ENCODE data around the gene SLC2A4RG. TPM values are rescaled to one million over a fixed set of nuclear protein-coding genes. Genes with fewer than 3 reads are reported as not detected.

The SLC2A4RG gene
- total RNA-seq, 1 donor from 2014 or later, result 53.0 TPM

GRCh38 chr20:63696306-63696627, 43.3 kb upstream of the SLC2A4RG start:
- H3K27ac Mint-ChIP-seq, result no peak overlapping the region
- intact Hi-C loops (cut with micrococcal nuclease), result no loop called here
- H3K4me3 Mint-ChIP-seq (ENCODE audit: low read depth), result no peak overlapping the region
- no peaks in the 10 kb centered on the region for H3K9me3 Mint-ChIP-seq
- H3K4me1 Mint-ChIP-seq (ENCODE audit: low read depth), result no peaks in the 10 kb centered on the region
- peaks cover 1% of the 10 kb centered on the region for H3K27me3 Mint-ChIP-seq (ENCODE audit: low read depth)
- no peak for DNase-seq (ENCODE audit: low spot score)
- H3K36me3 Mint-ChIP-seq (ENCODE audit: low read depth), result peaks cover 21% of the 10 kb centered on the region

DNA sequence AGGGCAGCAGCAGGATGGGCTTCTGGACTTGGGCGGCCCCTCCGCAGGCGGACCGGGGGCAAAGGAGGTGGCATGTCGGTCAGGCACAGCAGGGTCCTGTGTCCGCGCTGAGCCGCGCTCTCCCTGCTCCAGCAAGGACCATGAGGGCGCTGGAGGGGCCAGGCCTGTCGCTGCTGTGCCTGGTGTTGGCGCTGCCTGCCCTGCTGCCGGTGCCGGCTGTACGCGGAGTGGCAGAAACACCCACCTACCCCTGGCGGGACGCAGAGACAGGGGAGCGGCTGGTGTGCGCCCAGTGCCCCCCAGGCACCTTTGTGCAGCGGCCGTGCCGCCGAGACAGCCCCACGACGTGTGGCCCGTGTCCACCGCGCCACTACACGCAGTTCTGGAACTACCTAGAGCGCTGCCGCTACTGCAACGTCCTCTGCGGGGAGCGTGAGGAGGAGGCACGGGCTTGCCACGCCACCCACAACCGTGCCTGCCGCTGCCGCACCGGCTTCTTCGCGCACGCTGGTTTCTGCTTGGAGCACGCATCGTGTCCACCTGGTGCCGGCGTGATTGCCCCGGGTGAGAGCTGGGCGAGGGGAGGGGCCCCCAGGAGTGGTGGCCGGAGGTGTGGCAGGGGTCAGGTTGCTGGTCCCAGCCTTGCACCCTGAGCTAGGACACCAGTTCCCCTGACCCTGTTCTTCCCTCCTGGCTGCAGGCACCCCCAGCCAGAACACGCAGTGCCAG, 42.8 kb upstream of the SLC2A4RG start, which contains the start of gene TNFRSF6B:
TNFRSF6B (plus strand) TSS at position 25 of the 729 bp plus-strand sequence; CDS start at position 141, 116 bp downstream.
- Mint-ChIP-seq H3K27ac (no peak within 1 kb of the TSS), H3K27me3 (ENCODE audit: low read depth) (peaks cover 1% of the 10 kb centered on the region), H3K4me3 (ENCODE audit: low read depth) (no peak within 1 kb of the TSS), H3K36me3 (ENCODE audit: low read depth) (peaks cover 21% of the 10 kb centered on the region), H3K9me3 (no peaks in the 10 kb centered on the region), H3K4me1 (ENCODE audit: low read depth) (no peaks in the 10 kb centered on the region)
- intact Hi-C loops (cut with micrococcal nuclease), result no loop called here
- DNase-seq (ENCODE audit: low spot score), result no peak

DNA sequence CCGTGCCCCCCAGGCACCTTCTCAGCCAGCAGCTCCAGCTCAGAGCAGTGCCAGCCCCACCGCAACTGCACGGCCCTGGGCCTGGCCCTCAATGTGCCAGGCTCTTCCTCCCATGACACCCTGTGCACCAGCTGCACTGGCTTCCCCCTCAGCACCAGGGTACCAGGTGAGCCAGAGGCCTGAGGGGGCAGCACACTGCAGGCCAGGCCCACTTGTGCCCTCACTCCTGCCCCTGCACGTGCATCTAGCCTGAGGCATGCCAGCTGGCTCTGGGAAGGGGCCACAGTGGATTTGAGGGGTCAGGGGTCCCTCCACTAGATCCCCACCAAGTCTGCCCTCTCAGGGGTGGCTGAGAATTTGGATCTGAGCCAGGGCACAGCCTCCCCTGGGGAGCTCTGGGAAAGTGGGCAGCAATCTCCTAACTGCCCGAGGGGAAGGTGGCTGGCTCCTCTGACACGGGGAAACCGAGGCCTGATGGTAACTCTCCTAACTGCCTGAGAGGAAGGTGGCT, 42.2 kb upstream of the SLC2A4RG start:
- intact Hi-C loops (cut with micrococcal nuclease), result no loop called here
- DNase-seq (ENCODE audit: low spot score), result no peak
- Mint-ChIP-seq H3K9me3 (no peaks in the 10 kb centered on the region), H3K4me3 (ENCODE audit: low read depth) (no peak overlapping the region), H3K27ac (no peak overlapping the region), H3K27me3 (ENCODE audit: low read depth) (peaks cover 1% of the 10 kb centered on the region), H3K36me3 (ENCODE audit: low read depth) (peaks cover 20% of the 10 kb centered on the region), H3K4me1 (ENCODE audit: low read depth) (no peaks in the 10 kb centered on the region)

DNA sequence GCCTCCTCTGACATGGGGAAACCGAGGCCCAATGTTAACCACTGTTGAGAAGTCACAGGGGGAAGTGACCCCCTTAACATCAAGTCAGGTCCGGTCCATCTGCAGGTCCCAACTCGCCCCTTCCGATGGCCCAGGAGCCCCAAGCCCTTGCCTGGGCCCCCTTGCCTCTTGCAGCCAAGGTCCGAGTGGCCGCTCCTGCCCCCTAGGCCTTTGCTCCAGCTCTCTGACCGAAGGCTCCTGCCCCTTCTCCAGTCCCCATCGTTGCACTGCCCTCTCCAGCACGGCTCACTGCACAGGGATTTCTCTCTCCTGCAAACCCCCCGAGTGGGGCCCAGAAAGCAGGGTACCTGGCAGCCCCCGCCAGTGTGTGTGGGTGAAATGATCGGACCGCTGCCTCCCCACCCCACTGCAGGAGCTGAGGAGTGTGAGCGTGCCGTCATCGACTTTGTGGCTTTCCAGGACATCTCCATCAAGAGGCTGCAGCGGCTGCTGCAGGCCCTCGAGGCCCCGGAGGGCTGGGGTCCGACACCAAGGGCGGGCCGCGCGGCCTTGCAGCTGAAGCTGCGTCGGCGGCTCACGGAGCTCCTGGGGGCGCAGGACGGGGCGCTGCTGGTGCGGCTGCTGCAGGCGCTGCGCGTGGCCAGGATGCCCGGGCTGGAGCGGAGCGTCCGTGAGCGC, 41.6 kb upstream of the SLC2A4RG start:
- Mint-ChIP-seq H3K27ac (no peak overlapping the region), H3K4me1 (ENCODE audit: low read depth) (no peaks in the 10 kb centered on the region), H3K9me3 (no peaks in the 10 kb centered on the region), H3K36me3 (ENCODE audit: low read depth) (peaks cover 17% of the 10 kb centered on the region), H3K4me3 (ENCODE audit: low read depth) (no peak overlapping the region), H3K27me3 (ENCODE audit: low read depth) (peaks cover 1% of the 10 kb centered on the region)
- no peak for DNase-seq (ENCODE audit: low spot score)
- intact Hi-C loops (cut with micrococcal nuclease), result no loop called here

- no peak for DNase-seq (ENCODE audit: low spot score)
- intact Hi-C loops (cut with micrococcal nuclease), result no loop called here
These were observed 40.7 kb upstream of the SLC2A4RG start for GRCh38 chr20:63698739-63699465.

DNA sequence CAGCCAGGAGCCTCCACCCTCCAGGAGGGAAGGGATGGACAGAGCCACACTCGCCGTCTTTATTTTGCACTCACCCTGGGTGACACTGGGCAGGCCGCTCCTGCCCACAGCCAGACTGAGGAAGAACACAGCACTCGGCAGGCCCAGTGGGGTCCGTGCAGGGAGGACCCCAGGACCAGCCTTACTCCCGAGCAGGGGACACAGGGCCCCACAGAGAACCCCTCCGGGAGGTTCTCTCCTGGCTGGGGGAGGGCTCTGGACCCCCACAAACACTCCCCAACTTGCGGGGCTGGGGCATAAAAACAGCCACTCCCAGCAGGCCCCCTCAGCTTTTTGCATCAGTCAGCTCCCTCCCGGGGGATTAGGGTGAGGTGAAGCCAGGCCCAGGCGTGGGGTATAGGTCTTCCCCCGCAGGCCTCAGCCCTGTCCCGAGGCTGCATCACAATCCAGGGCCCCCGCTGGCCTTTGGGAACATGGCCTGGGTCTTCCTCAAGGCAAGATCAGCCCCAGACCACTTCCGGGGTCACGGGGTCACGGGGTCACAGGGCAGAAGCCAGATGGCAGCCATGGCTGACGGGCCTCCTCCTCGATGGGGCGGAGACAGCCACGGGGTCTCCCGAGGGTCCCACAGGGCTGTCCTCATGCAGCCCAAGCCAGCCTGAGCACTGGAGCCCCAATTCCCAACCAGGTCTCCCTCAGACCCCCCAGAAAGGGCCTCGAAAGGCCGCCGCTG, 39.9 kb upstream of the SLC2A4RG start:
- Mint-ChIP-seq H3K27me3 (ENCODE audit: low read depth) (no peaks in the 10 kb centered on the region), H3K4me1 (ENCODE audit: low read depth) (no peaks in the 10 kb centered on the region), H3K4me3 (ENCODE audit: low read depth) (no peak overlapping the region), H3K9me3 (no peaks in the 10 kb centered on the region), H3K36me3 (ENCODE audit: low read depth) (peaks cover 19% of the 10 kb centered on the region), H3K27ac (peak overlapping the region; percentile 59)
- DNase-seq (ENCODE audit: low spot score), result no peak
- intact Hi-C loops (cut with micrococcal nuclease), result loop anchor here (10.0 kb wide), 1 partner anchor 275 kb away; the partner anchor contains the start of gene SAMD10

More at GRCh38 chr20:63698739-63699465, 40.7 kb upstream of the SLC2A4RG start:
- Mint-ChIP-seq H3K4me3 (ENCODE audit: low read depth) (no peak overlapping the region), H3K27ac (no peak overlapping the region), H3K9me3 (no peaks in the 10 kb centered on the region), H3K4me1 (ENCODE audit: low read depth) (no peaks in the 10 kb centered on the region), H3K36me3 (ENCODE audit: low read depth) (peaks cover 15% of the 10 kb centered on the region), H3K27me3 (ENCODE audit: low read depth) (no peaks in the 10 kb centered on the region)

DNA sequence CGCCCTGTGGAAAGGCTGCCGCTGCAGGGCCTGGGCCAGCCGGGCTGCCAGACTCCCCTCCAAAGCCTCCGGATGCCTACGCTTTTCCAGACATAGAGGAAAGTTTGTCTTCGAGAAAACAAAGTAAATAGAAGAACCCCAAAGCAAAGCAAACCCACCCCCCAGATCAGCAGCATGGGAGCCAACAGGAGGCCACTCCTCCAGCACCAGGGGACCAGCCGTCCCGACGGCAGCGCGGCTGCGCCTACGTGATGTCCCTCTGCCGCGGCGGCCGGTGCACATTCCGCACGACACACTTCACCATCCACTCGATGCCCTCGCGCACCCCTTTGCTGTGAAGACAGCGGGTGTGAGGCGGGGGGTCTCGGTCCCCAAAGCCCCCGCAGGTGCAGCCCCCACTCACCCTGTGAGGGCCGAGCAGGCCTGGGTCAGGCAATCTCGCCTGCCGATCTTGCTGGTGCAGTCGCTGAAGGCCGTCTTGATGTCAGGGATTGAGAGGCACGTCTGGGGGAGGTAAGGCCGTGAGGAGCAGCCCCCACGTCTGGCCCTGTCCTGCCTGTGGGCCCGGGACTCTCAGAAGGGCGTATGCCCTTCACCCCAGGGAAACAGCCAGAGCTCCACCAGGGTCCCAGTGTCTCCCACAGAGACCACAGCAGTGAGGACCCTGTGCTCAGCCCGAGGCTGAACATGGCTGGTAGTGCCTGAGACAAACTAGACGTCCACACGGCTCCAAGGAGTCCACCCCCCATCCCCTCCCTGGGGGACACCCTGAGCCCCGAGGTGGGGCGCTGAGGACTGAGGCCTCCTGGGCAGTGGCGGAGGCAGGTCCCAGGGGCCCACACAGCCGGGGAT, 39.2 kb upstream of the SLC2A4RG start:
- no peak overlapping the region for H3K4me3 Mint-ChIP-seq (ENCODE audit: low read depth)
- H3K4me1 Mint-ChIP-seq (ENCODE audit: low read depth), result no peaks in the 10 kb centered on the region
- no peaks in the 10 kb centered on the region for H3K9me3 Mint-ChIP-seq
- intact Hi-C loops (cut with micrococcal nuclease), result loop anchor here (10.0 kb wide), 1 partner anchor 274 kb away; the partner anchor contains the start of gene SAMD10
- no peaks in the 10 kb centered on the region for H3K27me3 Mint-ChIP-seq (ENCODE audit: low read depth)
- no peak for DNase-seq (ENCODE audit: low spot score)
- H3K27ac Mint-ChIP-seq, result no peak overlapping the region
- peaks cover 24% of the 10 kb centered on the region for H3K36me3 Mint-ChIP-seq (ENCODE audit: low read depth)

DNA sequence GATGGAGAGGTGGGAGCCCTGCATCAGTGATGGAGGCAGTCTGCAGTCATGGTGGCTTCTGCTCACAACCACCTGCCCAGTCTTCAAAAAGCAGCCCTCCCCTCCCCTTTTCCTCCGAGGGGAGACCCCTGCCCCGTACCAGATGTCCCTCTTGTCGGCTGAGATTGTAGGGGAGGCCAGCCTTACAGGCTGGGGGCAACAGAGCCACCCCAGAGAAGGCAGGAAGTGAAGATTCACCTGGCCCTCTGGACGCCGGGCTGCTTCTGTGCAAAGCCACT, 38.6 kb upstream of the SLC2A4RG start:
- no peak overlapping the region for H3K27ac Mint-ChIP-seq
- H3K4me3 Mint-ChIP-seq (ENCODE audit: low read depth), result no peak overlapping the region
- H3K4me1 Mint-ChIP-seq (ENCODE audit: low read depth), result peaks cover 1% of the 10 kb centered on the region
- no peaks in the 10 kb centered on the region for H3K27me3 Mint-ChIP-seq (ENCODE audit: low read depth)
- DNase-seq (ENCODE audit: low spot score), result no peak
- intact Hi-C loops (cut with micrococcal nuclease), result loop anchor here (10.0 kb wide), 1 partner anchor 274 kb away; the partner anchor contains the start of gene SAMD10
- H3K9me3 Mint-ChIP-seq, result no peaks in the 10 kb centered on the region
- peaks cover 27% of the 10 kb centered on the region for H3K36me3 Mint-ChIP-seq (ENCODE audit: low read depth)

- H3K9me3 Mint-ChIP-seq, result no peaks in the 10 kb centered on the region
- H3K4me3 Mint-ChIP-seq (ENCODE audit: low read depth), result no peak overlapping the region
- H3K27me3 Mint-ChIP-seq (ENCODE audit: low read depth), result no peaks in the 10 kb centered on the region
- H3K27ac Mint-ChIP-seq, result no peak overlapping the region
- peaks cover 4% of the 10 kb centered on the region for H3K4me1 Mint-ChIP-seq (ENCODE audit: low read depth)
- peaks cover 26% of the 10 kb centered on the region for H3K36me3 Mint-ChIP-seq (ENCODE audit: low read depth)
- no peak for DNase-seq (ENCODE audit: low spot score)
- intact Hi-C loops (cut with micrococcal nuclease), result loop anchor here (10.0 kb wide), 1 partner anchor 273 kb away; the partner anchor contains the start of gene SAMD10
These were observed 38.1 kb upstream of the SLC2A4RG start for GRCh38 chr20:63701329-63702035.

GRCh38 chr20:63702036-63702665, 37.4 kb upstream of the SLC2A4RG start:
- Mint-ChIP-seq H3K36me3 (ENCODE audit: low read depth) (peaks cover 32% of the 10 kb centered on the region), H3K4me1 (ENCODE audit: low read depth) (peaks cover 9% of the 10 kb centered on the region), H3K27me3 (ENCODE audit: low read depth) (no peaks in the 10 kb centered on the region), H3K9me3 (no peaks in the 10 kb centered on the region), H3K4me3 (ENCODE audit: low read depth) (no peak overlapping the region), H3K27ac (no peak overlapping the region)
- intact Hi-C loops (cut with micrococcal nuclease), result loop anchor here (10.0 kb wide), 1 partner anchor 273 kb away; the partner anchor contains the start of gene SAMD10
- DNase-seq (ENCODE audit: low spot score), result no peak
